ENCODE data around the gene RBM24. TPM values are rescaled to one million over a fixed set of nuclear protein-coding genes. Genes with fewer than 3 reads are reported as not detected.

Gene RBM24
- total RNA-seq, 4 donors from 2014 or later = 10.9 to 25.5 (median 20.9) TPM

DNA sequence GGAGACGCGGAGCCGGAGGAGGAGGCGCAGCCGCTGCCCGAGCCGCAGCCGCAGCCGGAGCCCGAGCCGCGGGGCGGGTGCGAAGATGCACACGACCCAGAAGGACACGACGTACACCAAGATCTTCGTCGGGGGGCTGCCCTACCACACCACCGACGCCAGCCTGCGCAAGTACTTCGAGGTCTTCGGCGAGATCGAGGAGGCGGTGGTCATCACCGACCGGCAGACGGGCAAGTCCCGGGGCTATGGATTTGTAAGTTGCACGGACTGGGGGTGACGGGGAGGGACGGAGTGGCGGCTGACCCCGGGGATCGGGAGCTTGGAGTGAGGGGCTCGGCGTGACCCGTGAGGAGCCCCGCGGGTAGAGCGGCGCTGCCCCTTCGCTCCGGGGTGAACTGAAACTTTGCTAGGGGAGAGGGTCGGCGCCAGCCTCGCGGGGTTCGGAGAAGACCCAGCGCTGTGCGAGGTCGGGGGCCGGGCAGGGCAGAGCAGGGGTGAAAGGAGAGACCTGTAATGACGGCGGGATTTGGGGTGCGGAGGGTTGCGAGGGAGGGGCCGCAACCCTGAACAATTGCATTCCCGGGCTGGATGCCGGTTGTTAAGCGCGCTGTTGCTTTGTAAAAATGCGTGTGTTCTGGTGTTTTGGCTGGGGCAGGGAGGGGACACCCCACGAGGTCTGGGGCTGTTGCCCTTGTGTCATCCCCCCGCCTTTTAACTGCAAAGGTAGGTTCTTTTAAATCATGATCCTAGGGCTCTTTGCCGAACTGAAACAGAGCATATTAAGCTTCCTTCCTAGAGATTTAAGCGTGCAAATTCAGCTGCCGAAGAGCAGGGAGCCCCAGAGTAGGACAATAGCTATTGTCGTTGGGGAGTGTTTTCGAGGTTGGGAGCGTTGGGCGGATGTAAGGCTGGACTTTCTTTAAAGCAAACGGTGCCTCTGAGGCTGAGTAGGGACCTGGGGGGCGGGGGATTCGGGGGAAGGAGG is 628 bp downstream of the RBM24 start:
- 2% methylated on average over 57 of the region's 77 CpGs for WGBS
- intact Hi-C loops (cut with DNase I) = loop anchor here (5.0 kb wide), 2 partner anchors 111 to 301 kb away; partner anchors contain the start of gene CAP2
- H3K36me3 ChIP-seq = no peaks in the 10 kb centered on the region

DNA sequence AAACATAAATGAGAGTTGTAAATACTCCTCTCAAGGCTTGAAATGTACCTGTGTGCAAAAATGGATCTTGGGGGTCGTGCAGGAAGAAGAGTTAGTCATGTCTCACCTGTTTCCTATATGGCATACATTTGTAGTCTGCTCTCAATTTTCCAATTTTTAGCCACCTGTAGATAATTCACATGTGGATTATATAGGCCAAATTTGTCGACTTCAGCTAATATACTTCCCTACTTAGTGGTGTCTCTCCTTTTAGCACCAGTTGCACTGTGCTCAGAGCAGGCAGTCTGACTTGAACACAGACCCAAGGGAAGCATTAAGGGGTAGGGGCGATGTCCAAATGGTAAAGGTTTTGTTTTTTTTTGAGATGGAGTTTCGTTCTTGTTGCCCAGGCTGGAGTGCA is 1.9 kb downstream of the RBM24 start:
- H3K9me3 ChIP-seq = no peaks in the 10 kb centered on the region
- WGBS = 66% methylated on average over 4 of the region's 4 CpGs
- no peaks in the 10 kb centered on the region for H3K27me3 ChIP-seq
- TF ChIP-seq, protein P1, sequence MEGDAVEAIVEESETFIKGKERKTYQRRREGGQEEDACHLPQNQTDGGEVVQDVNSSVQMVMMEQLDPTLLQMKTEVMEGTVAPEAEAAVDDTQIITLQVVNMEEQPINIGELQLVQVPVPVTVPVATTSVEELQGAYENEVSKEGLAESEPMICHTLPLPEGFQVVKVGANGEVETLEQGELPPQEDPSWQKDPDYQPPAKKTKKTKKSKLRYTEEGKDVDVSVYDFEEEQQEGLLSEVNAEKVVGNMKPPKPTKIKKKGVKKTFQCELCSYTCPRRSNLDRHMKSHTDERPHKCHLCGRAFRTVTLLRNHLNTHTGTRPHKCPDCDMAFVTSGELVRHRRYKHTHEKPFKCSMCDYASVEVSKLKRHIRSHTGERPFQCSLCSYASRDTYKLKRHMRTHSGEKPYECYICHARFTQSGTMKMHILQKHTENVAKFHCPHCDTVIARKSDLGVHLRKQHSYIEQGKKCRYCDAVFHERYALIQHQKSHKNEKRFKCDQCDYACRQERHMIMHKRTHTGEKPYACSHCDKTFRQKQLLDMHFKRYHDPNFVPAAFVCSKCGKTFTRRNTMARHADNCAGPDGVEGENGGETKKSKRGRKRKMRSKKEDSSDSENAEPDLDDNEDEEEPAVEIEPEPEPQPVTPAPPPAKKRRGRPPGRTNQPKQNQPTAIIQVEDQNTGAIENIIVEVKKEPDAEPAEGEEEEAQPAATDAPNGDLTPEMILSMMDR (IDR thresholded peaks at IDR 0.05) = no peak
- DNase-seq (ENCODE audit: extremely low spot score) = no peak
- peaks cover 6 to 79% (median 67%) of the 10 kb centered on the region in 4 donors for H3K4me1 ChIP-seq
- intact Hi-C loops (cut with DNase I) = loop anchor here (5.0 kb wide), 2 partner anchors 109 to 299 kb away; partner anchors contain the start of gene CAP2
- H3K36me3 ChIP-seq = no peaks in the 10 kb centered on the region
- H3K27ac ChIP-seq (replicated peaks in 1 of 4) = peak overlapping the region; percentile 96 to 99 (median 96)
- H3K4me3 ChIP-seq = peak overlapping the region; percentile 76 to 93 (median 90)

More for the DNA sequence above, 628 bp downstream of the RBM24 start:
- Histone ChIP-seq H3K9me3 (no peaks in the 10 kb centered on the region), H3K4me3 (peak overlapping the region; percentile 76 to 93 (median 90)), H3K4me1 (peaks cover 10 to 79% (median 68%) of the 10 kb centered on the region in 4 donors), H3K27ac (replicated peaks in 1 of 4) (peak overlapping the region; percentile 96 to 99 (median 96)), H3K27me3 (no peaks in the 10 kb centered on the region)
- DNase-seq (ENCODE audit: extremely low spot score) = no peak
- TF ChIP-seq, protein P1 (IDR thresholded peaks at IDR 0.05) = no peak
- TF ChIP-seq POLR2AphosphoS5 (IDR thresholded peaks at IDR 0.05) (peak in 1 of 2 donors; percentile 23), EP300 (IDR thresholded peaks at IDR 0.05) (no peak), POLR2A (IDR thresholded peaks at IDR 0.05; ENCODE audit: low read depth) (no peak)

DNA sequence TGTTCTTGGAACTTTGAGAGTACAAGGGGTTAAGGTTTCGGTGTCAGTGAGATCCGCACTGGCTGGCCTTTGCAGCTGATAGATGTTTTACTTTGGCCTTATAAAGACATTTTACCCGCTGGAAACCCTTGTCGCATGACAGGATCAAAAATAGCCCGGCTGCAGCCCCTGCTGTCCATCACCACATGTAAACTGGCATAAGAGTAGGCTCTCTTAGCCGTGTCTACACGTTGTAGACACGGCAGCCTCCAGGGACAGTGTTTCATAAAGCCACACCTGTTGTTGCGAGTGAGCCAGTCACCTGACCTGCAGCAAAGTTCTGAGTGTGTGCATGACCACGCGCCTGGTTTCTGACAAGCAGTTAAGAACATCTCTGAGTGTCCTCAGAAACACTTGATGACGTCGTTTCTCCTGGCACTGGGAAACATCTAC is 8.5 kb downstream of the RBM24 start:
- peak overlapping the region; percentile 85 to 99 (median 96) for H3K27ac ChIP-seq (replicated peaks in 1 of 4)
- H3K27me3 ChIP-seq = no peaks in the 10 kb centered on the region
- H3K4me3 ChIP-seq = peak overlapping the region; percentile 10 to 39 (median 32)
- H3K4me1 ChIP-seq = peaks cover 9 to 72% (median 64%) of the 10 kb centered on the region in 4 donors
- no peak for DNase-seq (ENCODE audit: extremely low spot score)
- TF ChIP-seq, protein P1 (IDR thresholded peaks at IDR 0.05) = peak in 1 of 3 experiments; percentile 7
- TF ChIP-seq POLR2AphosphoS5 (IDR thresholded peaks at IDR 0.05) = peak; percentile 86 to 98
- TF ChIP-seq EP300 (IDR thresholded peaks at IDR 0.05) = peak; percentile 72
- TF ChIP-seq POLR2A (IDR thresholded peaks at IDR 0.05; ENCODE audit: low read depth) = no peak
- intact Hi-C loops (cut with DNase I) = no loop called here
- peaks cover 0 to 23% (median 7%) of the 10 kb centered on the region in 4 donors for H3K36me3 ChIP-seq
- 36% methylated on average over 10 of the region's 13 CpGs for WGBS
- H3K9me3 ChIP-seq = no peaks in the 10 kb centered on the region

DNA sequence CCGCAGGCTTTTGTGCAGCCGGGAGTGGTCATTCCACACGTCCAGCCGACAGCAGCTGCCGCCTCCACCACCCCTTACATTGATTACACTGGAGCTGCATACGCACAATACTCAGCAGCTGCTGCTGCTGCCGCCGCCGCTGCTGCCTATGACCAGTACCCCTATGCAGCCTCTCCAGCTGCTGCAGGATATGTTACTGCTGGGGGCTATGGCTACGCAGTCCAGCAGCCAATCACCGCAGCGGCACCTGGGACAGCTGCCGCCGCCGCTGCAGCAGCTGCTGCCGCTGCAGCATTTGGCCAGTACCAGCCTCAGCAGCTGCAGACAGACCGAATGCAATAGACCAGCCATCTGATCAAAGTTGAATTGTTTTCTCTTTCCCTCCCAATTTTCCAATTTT is 10.6 kb downstream of the RBM24 start:
- WGBS = 71% methylated on average over 11 of the region's 17 CpGs
- Histone ChIP-seq H3K4me3 (no peak overlapping the region), H3K4me1 (peaks cover 9 to 56% (median 49%) of the 10 kb centered on the region in 4 donors), H3K9me3 (no peaks in the 10 kb centered on the region), H3K27me3 (no peaks in the 10 kb centered on the region), H3K36me3 (peaks cover 0 to 23% (median 7%) of the 10 kb centered on the region in 4 donors), H3K27ac (replicated peaks in 1 of 4) (peak overlapping the region; percentile 42 to 99 (median 96))
- TF ChIP-seq POLR2AphosphoS5 (IDR thresholded peaks at IDR 0.05) = no peak
- no peak for TF ChIP-seq EP300 (IDR thresholded peaks at IDR 0.05)
- TF ChIP-seq POLR2A (IDR thresholded peaks at IDR 0.05; ENCODE audit: low read depth) = no peak
- TF ChIP-seq, protein P1 (IDR thresholded peaks at IDR 0.05) = no peak
- intact Hi-C loops (cut with DNase I) = no loop called here
- no peak for DNase-seq (ENCODE audit: extremely low spot score)
